ENCODE data around the gene MAGI3. TPM values are rescaled to one million over a fixed set of nuclear protein-coding genes. Genes with fewer than 3 reads are reported as not detected.
A peak's percentile ranks its signal among the peaks of the same experiment; 100 is the strongest.

The MAGI3 gene
- total RNA-seq, 1 donor from 2014 or later: 6.3 TPM

DNA sequence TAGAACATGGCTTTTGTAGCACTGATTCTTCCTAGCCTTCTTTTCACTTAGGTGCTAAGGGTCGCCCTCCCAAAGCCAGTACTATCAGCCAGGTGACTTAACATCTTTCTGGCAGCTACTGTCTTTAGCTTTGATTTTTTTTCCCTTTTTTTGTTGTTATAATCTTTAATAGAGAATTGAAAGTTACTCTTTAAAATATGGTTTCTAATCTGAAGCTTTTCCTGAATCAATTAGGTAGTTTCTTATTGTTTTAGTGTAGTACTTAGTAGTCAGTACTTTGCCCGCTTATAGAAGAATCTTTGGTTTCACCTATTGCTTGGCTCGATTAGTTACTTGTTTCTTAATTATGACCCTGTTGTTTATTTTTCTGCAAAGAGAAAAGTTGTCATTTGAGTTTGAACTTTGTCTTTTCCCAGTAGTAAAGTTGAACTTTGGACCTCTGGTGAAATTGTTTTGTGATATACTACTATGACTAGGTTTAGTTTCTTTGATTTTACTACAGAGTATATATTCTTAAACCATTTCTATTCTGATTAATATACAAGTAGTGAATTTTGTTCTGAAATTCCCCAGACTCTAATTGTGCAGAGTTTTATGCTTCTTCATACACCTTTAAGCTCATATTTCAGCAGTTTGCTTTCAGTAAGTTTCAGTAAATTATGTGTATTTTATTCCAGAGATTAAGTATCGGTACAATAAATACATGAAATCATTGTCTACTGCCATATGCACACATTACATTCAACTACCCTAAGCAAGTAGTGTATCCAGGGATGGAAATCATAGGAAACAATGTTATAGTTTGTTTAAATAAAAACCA, 3.9 kb downstream of the MAGI3 start:
- Histone ChIP-seq H3K36me3 (ENCODE audit: control insufficient read depth, insufficient read depth, low read length) (no peaks in the 10 kb centered on the region), H3K4me3 (ENCODE audit: low read depth, low read length) (no peak overlapping the region), H3K27me3 (ENCODE audit: control insufficient read depth, insufficient read depth, low read length) (no peaks in the 10 kb centered on the region)
- DNase-seq (ENCODE audit: low read depth) (no peak), FAIRE-seq (no peak)
- TF ChIP-seq CTCF (IDR thresholded peaks at IDR 0.05; ENCODE audit: insufficient read depth, low read length, severe bottlenecking): no peak

- no peak for TF ChIP-seq CTCF (IDR thresholded peaks at IDR 0.05; ENCODE audit: insufficient read depth, low read length, severe bottlenecking)
- Histone ChIP-seq H3K27me3 (ENCODE audit: control insufficient read depth, insufficient read depth, low read length) (no peaks in the 10 kb centered on the region), H3K4me3 (ENCODE audit: low read depth, low read length) (no peak overlapping the region), H3K36me3 (ENCODE audit: control insufficient read depth, insufficient read depth, low read length) (no peaks in the 10 kb centered on the region)
- DNase-seq (ENCODE audit: low read depth) (no peak), FAIRE-seq (no peak)
These were observed 4.5 kb downstream of the MAGI3 start for GRCh38 chr1:113394863-113395259.

GRCh38 chr1:113396102-113396501, 5.8 kb downstream of the MAGI3 start:
- no peak for FAIRE-seq
- no peaks in the 10 kb centered on the region for H3K27me3 ChIP-seq (ENCODE audit: control insufficient read depth, insufficient read depth, low read length)
- H3K4me3 ChIP-seq (ENCODE audit: low read depth, low read length): no peak overlapping the region
- DNase-seq (ENCODE audit: low read depth): no peak
- TF ChIP-seq CTCF (IDR thresholded peaks at IDR 0.05; ENCODE audit: insufficient read depth, low read length, severe bottlenecking): no peak
- H3K36me3 ChIP-seq (ENCODE audit: control insufficient read depth, insufficient read depth, low read length): no peaks in the 10 kb centered on the region

DNA sequence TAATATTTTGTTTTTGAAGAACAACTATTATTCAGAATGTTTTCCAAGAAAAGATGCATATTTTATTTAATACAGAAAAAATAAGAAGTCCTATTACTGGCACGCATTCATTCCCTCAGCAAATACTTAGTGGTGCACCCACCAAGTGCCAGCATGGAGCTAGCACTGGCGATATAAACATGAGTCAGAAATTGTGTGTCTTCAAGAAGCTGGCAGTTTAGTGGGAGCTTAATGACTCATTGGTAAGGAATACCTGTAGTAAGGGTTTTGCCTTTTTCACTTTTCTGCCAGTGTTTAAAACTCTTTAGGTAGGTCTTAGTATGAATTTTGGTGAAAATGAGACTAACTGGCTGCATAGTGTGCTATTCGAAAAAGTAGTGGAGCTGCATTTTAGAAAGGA, 6.3 kb downstream of the MAGI3 start:
- no peaks in the 10 kb centered on the region for H3K36me3 ChIP-seq (ENCODE audit: control insufficient read depth, insufficient read depth, low read length)
- no peak overlapping the region for H3K4me3 ChIP-seq (ENCODE audit: low read depth, low read length)
- no peak for FAIRE-seq
- no peaks in the 10 kb centered on the region for H3K27me3 ChIP-seq (ENCODE audit: control insufficient read depth, insufficient read depth, low read length)
- peak; percentile 89 for DNase-seq (ENCODE audit: low read depth)
- no peak for TF ChIP-seq CTCF (IDR thresholded peaks at IDR 0.05; ENCODE audit: insufficient read depth, low read length, severe bottlenecking)

- FAIRE-seq (no peak), DNase-seq (ENCODE audit: low read depth) (no peak)
- Histone ChIP-seq H3K4me3 (ENCODE audit: low read depth, low read length) (no peak overlapping the region), H3K27me3 (ENCODE audit: control insufficient read depth, insufficient read depth, low read length) (no peaks in the 10 kb centered on the region), H3K36me3 (ENCODE audit: control insufficient read depth, insufficient read depth, low read length) (no peaks in the 10 kb centered on the region)
- TF ChIP-seq CTCF (IDR thresholded peaks at IDR 0.05; ENCODE audit: insufficient read depth, low read length, severe bottlenecking): no peak
These were observed 8.8 kb downstream of the MAGI3 start for GRCh38 chr1:113399062-113399583.

Data from bronchial epithelial cell (primary cell).